Activated CD4-positive, alpha-beta T cell treated with anti-CD3 and anti-CD28 coated beads for 4 hours (primary cell): ENCODE measurements around the gene TRDN.
"Not testable (repeated sequence)": the region's sequence is repeated elsewhere in the genome, so short reads cannot be mapped to it uniquely, and the experiment has no call there.

Experiments
- DNase-seq, 2 donors: peaks; one replicate each; pipeline ENCODE4 v3.0.0-alpha.2; 2020

Gene TRDN

GRCh38 chr6:123489589-123489988 is 147.2 kb downstream of the TRDN start:
- DNase-seq = no peak

GRCh38 chr6:123480986-123481385 is 155.8 kb downstream of the TRDN start:
- DNase-seq = no peak

GRCh38 chr6:123472025-123472702 is 164.6 kb downstream of the TRDN start:
- not testable (repeated sequence) for DNase-seq

- DNase-seq = no peak
These were observed 169.4 kb downstream of the TRDN start for GRCh38 chr6:123467392-123467791.

- DNase-seq = no peak
These were observed 174.6 kb downstream of the TRDN start for GRCh38 chr6:123462152-123462551.

- no peak for DNase-seq
These were observed 178.5 kb downstream of the TRDN start for GRCh38 chr6:123458218-123458617.

- no peak for DNase-seq
These were observed 179.9 kb downstream of the TRDN start for GRCh38 chr6:123456836-123457235.

- no peak for DNase-seq
These were observed 182.3 kb downstream of the TRDN start for GRCh38 chr6:123454448-123454847.

GRCh38 chr6:123453071-123453470 is 183.7 kb downstream of the TRDN start:
- not testable (repeated sequence) for DNase-seq

GRCh38 chr6:123448306-123448884 is 188.4 kb downstream of the TRDN start:
- no peak for DNase-seq

- DNase-seq = no peak
These were observed 189.3 kb downstream of the TRDN start for GRCh38 chr6:123447315-123447937.

GRCh38 chr6:123439371-123439770 is 197.4 kb downstream of the TRDN start:
- DNase-seq = no peak

GRCh38 chr6:123434186-123434585 is 202.6 kb downstream of the TRDN start:
- no peak for DNase-seq

- DNase-seq = no peak
These were observed 205.8 kb downstream of the TRDN start for GRCh38 chr6:123430970-123431369.

GRCh38 chr6:123427008-123427407 is 209.7 kb downstream of the TRDN start:
- DNase-seq = no peak

GRCh38 chr6:123423130-123423529 is 213.6 kb downstream of the TRDN start:
- no peak for DNase-seq

- no peak for DNase-seq
These were observed 216.2 kb downstream of the TRDN start for GRCh38 chr6:123420512-123420911.

GRCh38 chr6:123418071-123418470 is 218.7 kb downstream of the TRDN start:
- no peak for DNase-seq

- DNase-seq = no peak
These were observed 219.2 kb downstream of the TRDN start for GRCh38 chr6:123417535-123417934.

- peak in 1 of 2 donors; percentile 3 for DNase-seq
These were observed 220.8 kb downstream of the TRDN start for GRCh38 chr6:123415844-123416468.

- DNase-seq = no peak
These were observed 231.8 kb downstream of the TRDN start for GRCh38 chr6:123404975-123405374.

GRCh38 chr6:123402052-123402451 is 234.7 kb downstream of the TRDN start:
- DNase-seq = no peak

GRCh38 chr6:123398072-123398471 is 238.7 kb downstream of the TRDN start:
- DNase-seq = no peak

- DNase-seq = no peak
These were observed 243.4 kb downstream of the TRDN start for GRCh38 chr6:123393331-123393730.
